Right renal pelvis (tissue), 4 donors: ENCODE measurements around the gene DPYD. TPM values are rescaled to one million over a fixed set of nuclear protein-coding genes. Genes with fewer than 3 reads are reported as not detected.

Experiments
- DNase-seq, 4 donors: peaks; one replicate each; pipeline ENCODE4 v3.0.0-alpha.2; 2013; ENCODE audit warnings: low read depth in 4 of 4, low spot score in 3 of 4, missing footprints in 1 of 4
- polyA plus RNA-seq, 4 donors: library from polyadenylated mRNA; unstranded; fragments of 120-200 nt; gene quantifications; one replicate each; pipeline ENCODE4 v1.2.1, GENCODE V29; 2013; ENCODE audit not compliant: insufficient read length in 4 of 4

The DPYD gene
- polyA plus RNA-seq: 10 to 100 TPM; 13.7 to 15.4 (median 14.8) TPM

GRCh38 chr1:97920832-97921571 is at the start of gene DPYD:
TSS of gene DPYD (minus strand) at chr1:97921034. CDS start at chr1:97920922, 112 bp downstream.
- peak; percentile 64 to 77 (median 72) for DNase-seq

- DNase-seq: no peak
These were observed 39.6 kb upstream of the DPYD start for GRCh38 chr1:97960470-97960869.

- no peak for DNase-seq
These were observed 26.9 kb upstream of the DPYD start for GRCh38 chr1:97947695-97948094.

GRCh38 chr1:97943354-97943753 is 22.5 kb upstream of the DPYD start:
- no peak for DNase-seq

GRCh38 chr1:97942161-97943123 is 21.6 kb upstream of the DPYD start:
- no peak for DNase-seq

GRCh38 chr1:97938285-97938642 is 17.4 kb upstream of the DPYD start:
- no peak for DNase-seq

- DNase-seq: no peak
These were observed 16.1 kb upstream of the DPYD start for GRCh38 chr1:97936976-97937375.

GRCh38 chr1:97934491-97934890 is 13.7 kb upstream of the DPYD start:
- no peak for DNase-seq

- DNase-seq: no peak
These were observed 9.3 kb upstream of the DPYD start for GRCh38 chr1:97929874-97930851.

- no peak for DNase-seq
These were observed 5.3 kb upstream of the DPYD start for GRCh38 chr1:97926017-97926708.

- no peak for DNase-seq
These were observed 4.3 kb upstream of the DPYD start for GRCh38 chr1:97925151-97925550.

GRCh38 chr1:97923811-97924210 is 3.0 kb upstream of the DPYD start:
- DNase-seq: no peak

GRCh38 chr1:97920276-97920831 is 480 bp downstream of the DPYD start:
- DNase-seq: peak in 2 of 4 donors; percentile 14 to 20

- DNase-seq: no peak
These were observed 1.1 kb downstream of the DPYD start for GRCh38 chr1:97919585-97920261.

- DNase-seq: no peak
These were observed 1.9 kb downstream of the DPYD start for GRCh38 chr1:97918961-97919360.

GRCh38 chr1:97913506-97914139 is 7.2 kb downstream of the DPYD start:
- DNase-seq: no peak

GRCh38 chr1:97911266-97912215 is 9.3 kb downstream of the DPYD start:
- no peak for DNase-seq
